A549 (cell line): Measurements from ENCODE around the gene GBP1. TPM values are rescaled to one million over a fixed set of nuclear protein-coding genes. Genes with fewer than 3 reads are reported as not detected.

Experiments
- ATAC-seq, 2 experiments: fragments of 200-7000 bp in 1 of 2; fragments of >200 bp in 1 of 2; cut with Nextera tagmentation in 1 of 2; cut with Tn5 transposase in 1 of 2; 3 replicates each; pipeline versions ENCODE4 v1.8.0 to v1.9.1; 2018 to 2020; ENCODE audit warnings: mild to moderate bottlenecking in 1 of 2, moderate library complexity in 1 of 2
- CTCF ChIA-PET: fragments of 300-600 bp; sonication (Branson Sonifier 250); formaldehyde crosslinking; extraction: SDS; loops from one replicate; lab custom pipeline; 2021; ENCODE audit warnings: antibody characterized with exemption, inconsistent platforms; lab: Yijun Ruan, JAX
- POLR2A ChIA-PET: fragments of 350-600 bp; formaldehyde crosslinking; extraction: SDS; loops from one replicate; lab custom pipeline; 2021; ENCODE audit warnings: antibody characterized with exemption, inconsistent platforms; lab: Yijun Ruan, JAX
- DNase-seq, 2 experiments: peaks; one replicate each; pipeline versions ENCODE4 v3.0.0 to v3.0.0-alpha.2; 2011 to 2016; ENCODE audit warnings: low read depth in 1 of 2, low spot score in 1 of 2
- FAIRE-seq: peaks from 2 replicates; lab custom pipeline; 2011; peaks lifted over from hg19 to GRCh38; lab: Jason Lieb, UNC
- H3K27ac ChIP-seq, 2 experiments: fragments of >200 bp; sonication (Bioruptor Twin); formaldehyde crosslinking; 3 replicates each; pipeline ENCODE4 v1.5.1; 2016 to 2017
- H3K4me1 ChIP-seq: fragments of >200 bp; sonication (Bioruptor Twin); formaldehyde crosslinking; 3 replicates; pipeline ENCODE4 v1.6.1; 2016
- H3K4me2 ChIP-seq: fragments of >200 bp; sonication (Bioruptor Twin); formaldehyde crosslinking; 3 replicates; pipeline ENCODE4 v1.6.1; 2016
- H3K4me3 ChIP-seq: fragments of >200 bp; sonication (Bioruptor Twin); formaldehyde crosslinking; 3 replicates; pipeline ENCODE4 v1.5.1; 2016
- H3K9me3 ChIP-seq: fragments of >200 bp; sonication (Bioruptor Twin); formaldehyde crosslinking; 3 replicates; pipeline ENCODE4 v1.6.1; 2016
- BHLHE40 ChIP-seq: IDR thresholded peaks from 2 replicates; pipeline ENCODE4 v1.6.1; 2012; ENCODE audit warnings: low read depth, low read length, inconsistent platforms
- CHD4 ChIP-seq: fragments of 200-600 bp; sonication (generic); IDR thresholded peaks from 2 replicates; pipeline ENCODE4 v1.6.1; 2016; ENCODE audit warnings: antibody characterized with exemption, mild to moderate bottlenecking, borderline replicate concordance
- CTCF ChIP-seq: fragments of >200 bp; sonication (Bioruptor Twin); formaldehyde crosslinking; IDR thresholded peaks from 3 replicates; pipeline ENCODE4 v1.5.1; 2016
- EHF ChIP-seq: fragments of 250-450 bp; sonication (Bioruptor Pico); IDR thresholded peaks from 2 replicates; pipeline ENCODE4 v1.5.0; 2020; ENCODE audit warnings: mild to moderate bottlenecking
- ELK1 ChIP-seq: fragments of 150-350 bp; IDR thresholded peaks from 2 replicates; pipeline ENCODE4 v1.6.1; 2014; ENCODE audit warnings: low read depth, mild to moderate bottlenecking, low read length
- ESRRA ChIP-seq: fragments of 150-350 bp; IDR thresholded peaks from 2 replicates; pipeline ENCODE4 v1.6.1; 2014; ENCODE audit warnings: mild to moderate bottlenecking, low read length, borderline replicate concordance
- FOSL2 ChIP-seq, 2 experiments: fragments of 450-650 bp in 1 of 2; fragments of >200 bp in 1 of 2; sonication (Bioruptor Twin) in 1 of 2; formaldehyde crosslinking; IDR thresholded peaks; 2 replicates each; pipeline versions ENCODE4 v1.5.0 to v1.6.1; 2016 to 2020; ENCODE audit warnings: mild to moderate bottlenecking in 1 of 2, moderate library complexity in 1 of 2
- FOXS1 ChIP-seq: fragments of 250-450 bp; sonication (Bioruptor Pico); IDR thresholded peaks from 2 replicates; pipeline ENCODE4 v1.5.0; 2020; ENCODE audit warnings: mild to moderate bottlenecking, moderate library complexity
- HDAC2 ChIP-seq: fragments of 200-600 bp; sonication (generic); IDR thresholded peaks from 2 replicates; pipeline ENCODE4 v1.6.1; 2016
- JUN ChIP-seq, 2 experiments: fragments of >200 bp; sonication (Bioruptor Twin); formaldehyde crosslinking; IDR thresholded peaks; 2 replicates in 1 of 2; 3 replicates in 1 of 2; pipeline ENCODE4 v1.6.1; 2016 to 2017
- NFE2L2 ChIP-seq: fragments of 150-350 bp; conservative IDR thresholded peaks from 2 replicates; pipeline ENCODE4 v1.6.1; 2014; ENCODE audit warnings: low read length
- NPAS2 ChIP-seq: fragments of 250-450 bp; sonication (Bioruptor Pico); IDR thresholded peaks from 2 replicates; pipeline ENCODE4 v1.8.0; 2022; ENCODE audit warnings: mild to moderate bottlenecking, moderate library complexity, borderline replicate concordance
- PHF8 ChIP-seq: fragments of 200-600 bp; sonication (generic); IDR thresholded peaks from 2 replicates; pipeline ENCODE4 v1.6.1; 2016; ENCODE audit warnings: low read depth, mild to moderate bottlenecking, antibody characterized with exemption, moderate library complexity, borderline replicate concordance
- POLR2A ChIP-seq: IDR thresholded peaks from 2 replicates; pipeline ENCODE4 v1.6.1; 2012; ENCODE audit warnings: mild to moderate bottlenecking, low read length
- POLR2AphosphoS2 ChIP-seq: conservative IDR thresholded peaks from 2 replicates; pipeline ENCODE4 v1.6.1; 2012; ENCODE audit warnings: low read length, improper control_type of control experiment, inconsistent platforms
- RCOR1 ChIP-seq: fragments of 150-350 bp; IDR thresholded peaks from 2 replicates; pipeline ENCODE4 v1.6.1; 2014; ENCODE audit warnings: antibody characterized with exemption, low read length, low read depth
- REST ChIP-seq: fragments of 200-600 bp; sonication (generic); IDR thresholded peaks from 2 replicates; pipeline ENCODE4 v1.6.1; 2016; ENCODE audit warnings: antibody characterized with exemption, mild to moderate bottlenecking, moderate library complexity
- SMC3 ChIP-seq: fragments of >200 bp; sonication (Bioruptor Twin); formaldehyde crosslinking; IDR thresholded peaks from 3 replicates; pipeline ENCODE4 v1.6.1; 2018; ENCODE audit warnings: inconsistent platforms
- TFCP2L1 ChIP-seq: fragments of 250-450 bp; sonication (Bioruptor Pico); IDR thresholded peaks from 2 replicates; pipeline ENCODE4 v1.5.0; 2021; ENCODE audit warnings: mild to moderate bottlenecking
- TP53 ChIP-seq: fragments of 250-450 bp; sonication (Bioruptor Pico); IDR thresholded peaks from 2 replicates; pipeline ENCODE4 v1.5.0; 2021; ENCODE audit warnings: mild to moderate bottlenecking, moderate library complexity
- WGBS: methylation state at CpG from one replicate; pipeline ENCODE4 v1.1.6; 2017; ENCODE audit errors: missing lambda C conversion rate; 5-methylcytosine and 5-hydroxymethylcytosine counted together
- polyA minus RNA-seq: library from RNA; depleted of rRNA, polyadenylated mRNA; stranded (reverse); fragments of >200 nt; gene quantifications from 2 replicates; pipeline ENCODE4 v1.2.3, GENCODE V29; 2011; rRNA and poly(A)+ RNA removed
- polyA plus RNA-seq, 4 experiments: library from polyadenylated mRNA; depleted of rRNA in 3 of 4; stranded (reverse); fragments of >200 nt; fragmentation: RNase III in 1 of 4; extraction: RNeasy Plus Mini Kit Qiagen cat#74134 plus additional on column Dnase treatment in 1 of 4; gene quantifications; 2 replicates in 3 of 4; 3 replicates in 1 of 4; pipeline ENCODE4 v1.2.3, GENCODE V29; 2011 to 2017

GBP1 gene
- polyA plus RNA-seq (2011; rRNA removed) (0.37 and 0.39 TPM in 2 replicates), polyA plus RNA-seq (2017; fragmentation: RNase III; extraction: RNeasy Plus Mini Kit Qiagen cat#74134 plus additional on column Dnase treatment) (0.10 to 0.47 TPM (median 0.46 TPM) in 3 replicates), polyA minus RNA-seq (0.58 and 1.1 TPM in 2 replicates)
- polyA plus RNA-seq (2012; cell fraction: cytosol; rRNA removed): 0.09 TPM in 2 replicates
- polyA plus RNA-seq (2012; cell fraction: nucleus; rRNA removed): 0.09 and 0.17 TPM in 2 replicates

GRCh38 chr1:89065079-89065868 lies at the start of gene GBP1:
Gene GBP1, minus strand, starts transcription at chr1:89065208. Its CDS starts 1,974 bp downstream, at chr1:89063234.
- H3K4me2 ChIP-seq: peak within 1 kb of the TSS; percentile 61
- WGBS: 32% methylated on average over 4 of the region's 4 CpGs
- CTCF ChIA-PET: no interaction called here
- peak within 1 kb of the TSS; percentile 25; the same call in 1 of the 3 replicates for H3K4me3 ChIP-seq
- no peaks in the 10 kb centered on the region for H3K4me1 ChIP-seq
- ATAC-seq (no peak), FAIRE-seq (no peak), DNase-seq (no peak)
- H3K27ac ChIP-seq: no peak within 1 kb of the TSS
- TF ChIP-seq NFE2L2: no peak
- no peak for TF ChIP-seq ELK1
- no peak for TF ChIP-seq HDAC2
- TF ChIP-seq RCOR1: no peak
- TF ChIP-seq TFCP2L1 (CRISPR knock-in tag): no peak
- no peak for TF ChIP-seq NPAS2 (CRISPR knock-in tag)
- TF ChIP-seq CHD4: no peak
- TF ChIP-seq BHLHE40: no peak
- no peak for TF ChIP-seq EHF (CRISPR knock-in tag)
- TF ChIP-seq ESRRA: no peak
- no peak for TF ChIP-seq POLR2A
- TF ChIP-seq SMC3: no peak
- TF ChIP-seq JUN (IDR thresholded peaks at IDR 0.05): no peak
- TF ChIP-seq FOXS1 (CRISPR knock-in tag): no peak
- TF ChIP-seq, all 56 proteins: peak for 0
- H3K9me3 ChIP-seq: no peaks in the 10 kb centered on the region
- POLR2A ChIA-PET: no interaction called here

GRCh38 chr1:89114662-89115061 lies 49.7 kb upstream of the GBP1 start:
- ATAC-seq: no peak
- CTCF ChIA-PET: no interaction called here

More at GRCh38 chr1:89114662-89115061, 49.7 kb upstream of the GBP1 start:
- POLR2A ChIA-PET: no interaction called here
- Histone ChIP-seq H3K27ac (no peak overlapping the region), H3K4me2 (no peak overlapping the region), H3K4me1 (no peaks in the 10 kb centered on the region), H3K4me3 (no peak overlapping the region), H3K9me3 (no peaks in the 10 kb centered on the region)
- 0% methylated on average over 2 of the region's 2 CpGs for WGBS
- TF ChIP-seq PHF8 (no peak), TP53 (no peak), CTCF (no peak), BHLHE40 (no peak), REST (no peak), CHD4 (no peak), FOSL2 (IDR thresholded peaks at IDR 0.05) (no peak), FOSL2 (CRISPR knock-in tag; IDR thresholded peaks at IDR 0.05) (no peak), POLR2AphosphoS2 (no peak)
- no peak for FAIRE-seq
- DNase-seq: no peak
